Esophagus squamous epithelium (tissue), 5 donors: Measurements from ENCODE around the gene LRRC25. TPM values are rescaled to one million over a fixed set of nuclear protein-coding genes. Genes with fewer than 3 reads are reported as not detected.

Experiments used
- DNase-seq: peaks from one replicate; lab custom pipeline; 2025; lab: John Stamatoyannopoulos, UW
- H3K27ac ChIP-seq, 4 donors: fragments of 200-600 bp; sonication (generic); one replicate each; pipeline ENCODE4 v1.5.1; 2016 to 2019; ENCODE audit warnings: mild to moderate bottlenecking in 1 of 4
- H3K27me3 ChIP-seq, 4 donors: fragments of 200-600 bp; sonication (generic); 1 replicate in 3 of 4; 2 replicates in 1 of 4; pipeline versions ENCODE4 v1.5.1 to v1.6.0; 2017 to 2021; ENCODE audit warnings: antibody characterized with exemption in 1 of 4
- H3K36me3 ChIP-seq, 3 donors: fragments of 200-600 bp; sonication (generic); one replicate each; pipeline ENCODE4 v1.5.1; 2016 to 2019
- H3K4me1 ChIP-seq, 3 donors: fragments of 200-600 bp; sonication (generic); one replicate each; pipeline ENCODE4 v1.5.1; 2017 to 2019
- H3K4me3 ChIP-seq, 4 donors: fragments of 200-600 bp; sonication (generic); 1 replicate in 3 of 4; 2 replicates in 1 of 4; pipeline ENCODE4 v1.5.1; 2016 to 2019; ENCODE audit warnings: mild to moderate bottlenecking in 2 of 4, moderate library complexity in 1 of 4
- H3K9me3 ChIP-seq, 3 donors: fragments of 200-600 bp; sonication (generic); one replicate each; pipeline ENCODE4 v1.5.1; 2016 to 2019
- CTCF ChIP-seq, 6 experiments: fragments of 450-650 bp in 4 of 6; fragments of 200-600 bp in 2 of 6; sonication (generic) in 2 of 6; IDR thresholded peaks; one replicate each; pipeline ENCODE4 v1.5.1; 2016 to 2019; ENCODE audit warnings: antibody characterized with exemption in 6 of 6, mild to moderate bottlenecking in 4 of 6, moderate library complexity in 4 of 6
- POLR2A ChIP-seq, 4 donors: fragments of 450-650 bp; IDR thresholded peaks; one replicate each; pipeline ENCODE4 v1.6.1; 2017; ENCODE audit warnings: antibody characterized with exemption in 4 of 4, mild to moderate bottlenecking in 4 of 4, moderate library complexity in 3 of 4
- WGBS, 2 donors: methylation state at CpG; one replicate each; pipeline ENCODE4 v1.1.5; 2018; 5-methylcytosine and 5-hydroxymethylcytosine counted together
- intact Hi-C: fragments of 100-400 bp; cut with DNase I; formaldehyde crosslinking; loops from one replicate; pipeline ENCODE4 v1.15.0; 2022
- total RNA-seq, 4 donors: library from RNA; depleted of rRNA; stranded (reverse); fragments of >200 nt; gene quantifications; one replicate each; pipeline ENCODE4 v1.1.0, GENCODE V29; 2016
- donor health status: DM: yes; HTN: yes; CAD: no.

LRRC25 gene
- total RNA-seq, 4 donors from 2014 or later, result 0.53 to 10.3 (median 1.9) TPM

GRCh38 chr19:18417250-18418028, 20.0 kb upstream of the LRRC25 start:
- Histone ChIP-seq H3K27ac (peak overlapping the region; percentile 67 to 94 (median 92)), H3K4me1 (peaks cover 62 to 81% (median 63%) of the 10 kb centered on the region in 3 donors), H3K27me3 (peaks cover 0 to 31% (median 0%) of the 10 kb centered on the region in 4 donors), H3K9me3 (no peaks in the 10 kb centered on the region), H3K36me3 (no peaks in the 10 kb centered on the region), H3K4me3 (peak overlapping the region; percentile 5 to 90 (median 56))
- no peak for DNase-seq
- intact Hi-C loops, result no loop called here
- 0% methylated on average over 2 to 4 of the region's 53 CpGs for whole genome bisulfite sequencing, 2 donors
- TF ChIP-seq POLR2A (IDR thresholded peaks at IDR 0.05), result peak in 2 of 4 donors; percentile 55 to 65
- no peak for TF ChIP-seq CTCF (IDR thresholded peaks at IDR 0.05)

- 0% methylated on average over 2 to 18 of the region's 44 CpGs for WGBS, 2 donors
- DNase-seq, result no peak
- no peaks in the 10 kb centered on the region for H3K9me3 ChIP-seq
These were observed 19.4 kb upstream of the LRRC25 start for GRCh38 chr19:18416778-18417249.

GRCh38 chr19:18415178-18415867, 17.9 kb upstream of the LRRC25 start:
- Histone ChIP-seq H3K27ac (peak overlapping the region; percentile 67 to 94 (median 92)), H3K9me3 (no peaks in the 10 kb centered on the region), H3K36me3 (no peaks in the 10 kb centered on the region), H3K4me1 (peaks cover 49 to 65% (median 55%) of the 10 kb centered on the region in 3 donors), H3K27me3 (peaks cover 0 to 31% (median 0%) of the 10 kb centered on the region in 4 donors), H3K4me3 (peak overlapping the region; percentile 3 to 58 (median 26))
- intact Hi-C loops, result no loop called here
- TF ChIP-seq CTCF (IDR thresholded peaks at IDR 0.05), result no peak
- peak in 1 of 4 donors; percentile 36 for TF ChIP-seq POLR2A (IDR thresholded peaks at IDR 0.05)
- no peak for DNase-seq
- 17 to 26% methylated on average over 18 to 19 of the region's 25 CpGs for WGBS, 2 donors

More at GRCh38 chr19:18416778-18417249, 19.4 kb upstream of the LRRC25 start:
- no peak for TF ChIP-seq CTCF (IDR thresholded peaks at IDR 0.05)
- peak in 1 of 4 donors; percentile 5 for TF ChIP-seq POLR2A (IDR thresholded peaks at IDR 0.05)
- intact Hi-C loops, result no loop called here
- peak overlapping the region; percentile 5 to 90 (median 56) for H3K4me3 ChIP-seq
- peak overlapping the region; percentile 67 to 94 (median 92) for H3K27ac ChIP-seq
- peaks cover 0 to 31% (median 0%) of the 10 kb centered on the region in 4 donors for H3K27me3 ChIP-seq
- H3K36me3 ChIP-seq, result no peaks in the 10 kb centered on the region
- H3K4me1 ChIP-seq, result peaks cover 62 to 75% (median 63%) of the 10 kb centered on the region in 3 donors

GRCh38 chr19:18414504-18415177, 17.2 kb upstream of the LRRC25 start:
- Histone ChIP-seq H3K27ac (peak overlapping the region; percentile 67 to 94 (median 92)), H3K27me3 (peaks cover 0 to 31% (median 0%) of the 10 kb centered on the region in 4 donors), H3K4me1 (peaks cover 46 to 63% (median 49%) of the 10 kb centered on the region in 3 donors), H3K36me3 (no peaks in the 10 kb centered on the region), H3K4me3 (peak overlapping the region in 3 of 4 donors; percentile 21 to 58 (median 30)), H3K9me3 (no peaks in the 10 kb centered on the region)
- no peak for DNase-seq
- intact Hi-C loops, result loop anchor here (5.0 kb wide), 1 partner anchor 62 kb away; no protein-coding TSS in a partner anchor
- WGBS, 2 donors, result 21 to 30% methylated on average over 7 of the region's 11 CpGs
- no peak for TF ChIP-seq CTCF (IDR thresholded peaks at IDR 0.05)
- TF ChIP-seq POLR2A (IDR thresholded peaks at IDR 0.05), result no peak
